ENCODE data around the gene PIGL. TPM values are rescaled to one million over a fixed set of nuclear protein-coding genes. Genes with fewer than 3 reads are reported as not detected.
"Not testable (repeated sequence)": the region's sequence is repeated elsewhere in the genome, so short reads cannot be mapped to it uniquely, and the experiment has no call there.

PIGL gene
- total RNA-seq, 1 donor from 2014 or later: 29.7 TPM

GRCh38 chr17:16204763-16205162, 12.2 kb upstream of the PIGL start:
- not testable (repeated sequence) for DNase-seq (ENCODE audit: extremely low spot score, unreplicated experiment); H3K27me3 Mint-ChIP-seq; H3K4me3 Mint-ChIP-seq; H3K36me3 Mint-ChIP-seq; H3K9me3 Mint-ChIP-seq
- peaks cover 27% of the 10 kb centered on the region for H3K4me1 Mint-ChIP-seq (ENCODE audit: unreplicated experiment)
- peak overlapping the region; percentile 50 for H3K27ac Mint-ChIP-seq

GRCh38 chr17:16211590-16211989, 5.4 kb upstream of the PIGL start:
- Mint-ChIP-seq H3K36me3 (no peaks in the 10 kb centered on the region), H3K9me3 (no peaks in the 10 kb centered on the region), H3K4me1 (ENCODE audit: unreplicated experiment) (peaks cover 21% of the 10 kb centered on the region), H3K27ac (no peak overlapping the region), H3K27me3 (no peaks in the 10 kb centered on the region), H3K4me3 (no peak overlapping the region)
- DNase-seq (ENCODE audit: extremely low spot score, unreplicated experiment): no peak
- TF ChIP-seq CTCF (conservative IDR thresholded peaks at IDR 0.05): no peak

- Mint-ChIP-seq H3K4me1 (ENCODE audit: unreplicated experiment) (peaks cover 26% of the 10 kb centered on the region), H3K36me3 (peaks cover 4% of the 10 kb centered on the region), H3K27me3 (peaks cover 2% of the 10 kb centered on the region), H3K4me3 (no peak overlapping the region), H3K27ac (no peak overlapping the region), H3K9me3 (no peaks in the 10 kb centered on the region)
- DNase-seq (ENCODE audit: extremely low spot score, unreplicated experiment): no peak
- TF ChIP-seq CTCF (conservative IDR thresholded peaks at IDR 0.05): no peak
Observed at GRCh38 chr17:16212793-16213192, 4.2 kb upstream of the PIGL start.

- DNase-seq (ENCODE audit: extremely low spot score, unreplicated experiment): no peak
- Mint-ChIP-seq H3K4me1 (ENCODE audit: unreplicated experiment) (peaks cover 26% of the 10 kb centered on the region), H3K27ac (peak overlapping the region; percentile 87), H3K27me3 (peaks cover 2% of the 10 kb centered on the region), H3K4me3 (peak overlapping the region; percentile 97), H3K36me3 (peaks cover 4% of the 10 kb centered on the region), H3K9me3 (no peaks in the 10 kb centered on the region)
- TF ChIP-seq CTCF (conservative IDR thresholded peaks at IDR 0.05): no peak
Observed at GRCh38 chr17:16214190-16215001, 2.6 kb upstream of the PIGL start.

GRCh38 chr17:16215002-16215272, 2.1 kb upstream of the PIGL start:
- DNase-seq (ENCODE audit: extremely low spot score, unreplicated experiment): peak; percentile 77

More at GRCh38 chr17:16215002-16215272, 2.1 kb upstream of the PIGL start:
- peak overlapping the region; percentile 97 for H3K4me3 Mint-ChIP-seq
- H3K4me1 Mint-ChIP-seq (ENCODE audit: unreplicated experiment): peaks cover 26% of the 10 kb centered on the region
- no peaks in the 10 kb centered on the region for H3K9me3 Mint-ChIP-seq
- H3K27ac Mint-ChIP-seq: peak overlapping the region; percentile 87
- TF ChIP-seq CTCF (conservative IDR thresholded peaks at IDR 0.05): no peak
- H3K36me3 Mint-ChIP-seq: peaks cover 4% of the 10 kb centered on the region
- peaks cover 2% of the 10 kb centered on the region for H3K27me3 Mint-ChIP-seq

Measured in type B pancreatic cell (in vitro differentiated cells).